Tibial nerve (tissue), 3 donors: ENCODE measurements around the gene ERVMER34-1.

ENCODE experiments used
- POLR2A ChIP-seq, 2 donors: fragments of 450-650 bp; IDR thresholded peaks; one replicate each; pipeline ENCODE4 v1.6.1; 2017; ENCODE audit warnings: antibody characterized with exemption in 2 of 2, mild to moderate bottlenecking in 2 of 2, moderate library complexity in 2 of 2
- TF ChIP-seq, protein P1 (sequence below), 5 experiments: fragments of 200-600 bp in 3 of 5; fragments of 450-650 bp in 2 of 5; sonication (generic) in 3 of 5; IDR thresholded peaks; one replicate each; pipeline ENCODE4 v1.5.1; 2016 to 2019; ENCODE audit warnings: antibody characterized with exemption in 5 of 5, mild to moderate bottlenecking in 3 of 5, moderate library complexity in 2 of 5

GRCh38 chr4:52704661-52705060, 46.6 kb downstream of the ERVMER34-1 start:
- TF ChIP-seq, protein P1, sequence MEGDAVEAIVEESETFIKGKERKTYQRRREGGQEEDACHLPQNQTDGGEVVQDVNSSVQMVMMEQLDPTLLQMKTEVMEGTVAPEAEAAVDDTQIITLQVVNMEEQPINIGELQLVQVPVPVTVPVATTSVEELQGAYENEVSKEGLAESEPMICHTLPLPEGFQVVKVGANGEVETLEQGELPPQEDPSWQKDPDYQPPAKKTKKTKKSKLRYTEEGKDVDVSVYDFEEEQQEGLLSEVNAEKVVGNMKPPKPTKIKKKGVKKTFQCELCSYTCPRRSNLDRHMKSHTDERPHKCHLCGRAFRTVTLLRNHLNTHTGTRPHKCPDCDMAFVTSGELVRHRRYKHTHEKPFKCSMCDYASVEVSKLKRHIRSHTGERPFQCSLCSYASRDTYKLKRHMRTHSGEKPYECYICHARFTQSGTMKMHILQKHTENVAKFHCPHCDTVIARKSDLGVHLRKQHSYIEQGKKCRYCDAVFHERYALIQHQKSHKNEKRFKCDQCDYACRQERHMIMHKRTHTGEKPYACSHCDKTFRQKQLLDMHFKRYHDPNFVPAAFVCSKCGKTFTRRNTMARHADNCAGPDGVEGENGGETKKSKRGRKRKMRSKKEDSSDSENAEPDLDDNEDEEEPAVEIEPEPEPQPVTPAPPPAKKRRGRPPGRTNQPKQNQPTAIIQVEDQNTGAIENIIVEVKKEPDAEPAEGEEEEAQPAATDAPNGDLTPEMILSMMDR (IDR thresholded peaks at IDR 0.05), result no peak
- TF ChIP-seq POLR2A (IDR thresholded peaks at IDR 0.05), result no peak
